Stimulated activated CD8-positive, alpha-beta memory T cell treated with anti-CD3 and anti-CD28 coated beads, Interleukin-4, amount 100 ng/mL, for 4 hours (primary cell): Measurements from ENCODE around the gene ZDHHC19.
"Not testable (repeated sequence)": the region's sequence is repeated elsewhere in the genome, so short reads cannot be mapped to it uniquely, and the experiment has no call there.

Experiments used
- DNase-seq, 2 donors: peaks; one replicate each; pipeline ENCODE4 v3.0.0-alpha.2; 2020; ENCODE audit warnings: low read depth in 2 of 2, low spot score in 1 of 2

The ZDHHC19 gene

DNA sequence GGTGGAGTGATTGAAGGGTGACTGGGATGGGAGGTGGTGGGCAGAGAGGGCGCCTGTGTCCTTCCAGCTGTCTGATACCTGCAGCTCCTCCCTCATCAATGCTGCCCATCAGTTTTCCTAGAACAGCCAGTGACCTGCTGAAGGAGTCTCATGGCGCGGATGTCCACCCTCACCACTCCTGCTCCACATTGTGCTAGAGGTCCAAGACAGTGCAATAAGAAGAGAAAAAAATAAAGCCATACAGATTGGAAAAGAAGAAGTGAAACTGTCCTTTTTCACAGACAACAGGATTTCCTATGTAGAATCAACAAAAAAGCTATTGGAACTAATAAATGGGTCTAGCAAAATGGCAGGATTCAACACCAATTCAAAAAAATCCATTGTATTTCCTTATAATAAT lies 7.4 kb downstream of the ZDHHC19 start:
- DNase-seq, result no peak

DNA sequence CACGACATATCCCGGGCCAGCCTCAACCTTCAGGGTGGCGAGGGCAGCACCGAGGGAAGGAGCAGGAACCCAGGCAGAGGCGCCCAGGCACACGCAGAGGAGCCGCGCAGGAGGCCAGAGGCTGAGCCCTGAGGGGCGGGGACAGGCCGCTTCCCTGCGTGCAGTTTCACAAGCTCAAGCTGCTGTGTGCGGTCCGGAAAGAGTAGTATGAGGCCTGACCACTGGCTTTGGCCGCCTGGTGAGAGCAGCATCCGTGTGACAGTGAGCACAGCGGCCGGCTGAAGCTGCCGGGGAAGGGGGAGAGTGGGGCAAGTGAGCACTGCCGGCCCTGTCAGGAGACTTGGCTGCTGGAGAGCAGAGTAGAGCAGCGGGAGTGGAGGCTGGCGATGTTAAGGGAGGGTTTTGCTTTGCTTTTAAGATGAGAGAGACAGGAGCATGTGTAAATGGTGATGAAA lies 8.7 kb downstream of the ZDHHC19 start:
- no peak for DNase-seq

DNA sequence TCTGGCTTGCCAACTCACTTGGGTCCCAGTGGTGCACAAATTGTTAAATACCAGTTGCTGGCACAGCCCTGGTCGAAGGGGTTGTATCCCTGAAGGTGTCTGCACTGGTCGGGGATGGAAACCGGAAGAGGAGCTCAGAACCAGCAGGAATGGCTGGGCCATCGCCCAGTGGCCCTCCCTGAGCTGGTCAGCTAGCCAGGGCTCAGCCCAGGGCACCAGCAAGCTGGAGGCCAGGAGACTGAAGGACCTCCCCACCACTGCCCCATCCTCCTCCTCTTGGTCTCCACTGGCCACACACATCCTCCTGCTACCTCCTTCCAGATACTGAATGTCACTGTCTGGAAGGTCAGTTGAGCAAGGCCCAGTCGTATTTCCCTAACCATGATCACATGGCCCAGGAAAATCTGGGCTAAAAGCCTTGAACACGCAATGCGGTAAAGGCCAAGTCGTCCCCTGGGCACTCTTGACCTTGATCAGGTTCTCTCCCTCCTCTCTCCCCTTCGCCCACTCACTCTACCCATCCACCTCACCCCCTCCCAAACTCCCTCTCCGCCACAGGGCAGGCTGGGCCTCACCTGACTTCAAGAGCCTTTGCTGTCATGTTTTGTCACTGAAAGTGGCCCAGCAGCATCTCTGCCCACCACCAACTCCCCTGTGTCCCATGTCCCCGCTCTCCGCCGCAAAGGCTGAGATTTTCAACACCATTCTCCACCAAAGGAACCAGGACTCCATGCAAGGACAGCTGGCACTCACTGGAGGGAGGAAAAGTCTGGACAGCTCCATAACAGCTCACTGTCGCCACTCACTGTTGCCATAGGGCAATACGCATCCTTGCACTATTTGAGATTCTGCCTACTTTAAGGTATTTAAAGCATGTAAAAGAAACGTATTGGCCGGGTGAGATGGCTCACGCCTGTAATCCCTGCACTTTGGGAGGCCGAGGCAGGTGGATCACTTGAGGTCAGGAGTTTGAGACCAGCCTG lies 12.1 kb downstream of the ZDHHC19 start:
- no peak for DNase-seq

DNA sequence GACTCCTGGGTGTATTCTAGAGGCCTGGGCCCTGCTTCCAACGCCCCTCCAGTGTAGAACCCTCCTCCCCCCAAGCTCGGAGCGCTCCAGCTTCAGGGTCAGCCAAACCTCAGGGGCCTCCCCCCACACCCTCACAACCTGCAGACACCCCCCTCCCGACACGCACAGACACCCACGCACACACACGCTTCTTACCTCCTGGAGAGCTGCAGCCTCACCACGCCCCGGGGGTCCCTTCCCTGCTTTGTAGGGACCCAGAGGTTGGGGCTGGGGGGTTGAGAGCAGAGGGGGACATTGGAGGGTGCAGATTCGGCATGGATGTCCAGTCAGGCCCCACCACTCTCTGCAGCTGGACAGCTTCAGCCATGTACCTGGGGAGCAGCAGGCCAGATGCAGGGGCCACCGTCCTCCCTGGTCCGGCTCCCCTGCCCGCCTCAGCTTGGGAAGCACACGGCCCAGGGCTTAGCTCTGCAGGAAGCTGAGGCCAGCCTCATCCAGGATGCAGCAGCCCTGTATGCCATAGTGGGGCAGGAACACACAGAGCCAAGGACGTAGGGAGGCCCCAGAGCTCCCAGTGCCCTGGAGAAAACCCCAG lies 13.0 kb downstream of the ZDHHC19 start:
- DNase-seq, result no peak

GRCh38 chr3:196197524-196197923 lies 13.7 kb downstream of the ZDHHC19 start:
- no peak for DNase-seq

DNA sequence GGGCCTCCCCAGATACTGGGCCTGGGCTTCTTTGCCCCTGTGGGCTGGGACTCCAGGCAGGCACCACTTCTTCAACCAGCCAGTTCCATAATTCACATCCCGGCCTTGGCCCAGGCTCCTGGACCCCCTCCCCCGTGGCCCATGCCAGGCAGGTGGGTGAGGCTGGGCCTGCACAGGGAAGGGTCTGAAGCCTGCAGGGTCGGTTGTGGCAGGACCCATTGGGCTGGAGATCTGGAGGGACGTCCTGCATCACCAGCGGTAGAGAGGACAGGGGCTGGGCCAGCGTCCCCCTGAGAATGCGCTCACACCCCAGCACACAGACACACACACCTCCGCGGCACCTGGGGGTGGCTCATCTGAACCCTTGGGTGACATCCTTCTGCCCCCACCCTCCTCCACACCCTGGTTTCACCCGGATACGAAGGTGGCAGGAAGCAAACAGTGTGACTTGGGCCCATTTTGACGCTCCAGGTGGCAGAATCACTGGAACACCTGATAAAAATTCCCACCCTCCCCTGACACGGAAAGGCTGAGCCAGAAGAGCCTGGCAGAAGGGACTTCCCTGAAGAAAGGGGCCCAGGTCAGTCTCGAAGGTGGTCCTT lies 15.4 kb downstream of the ZDHHC19 start:
- no peak for DNase-seq

DNA sequence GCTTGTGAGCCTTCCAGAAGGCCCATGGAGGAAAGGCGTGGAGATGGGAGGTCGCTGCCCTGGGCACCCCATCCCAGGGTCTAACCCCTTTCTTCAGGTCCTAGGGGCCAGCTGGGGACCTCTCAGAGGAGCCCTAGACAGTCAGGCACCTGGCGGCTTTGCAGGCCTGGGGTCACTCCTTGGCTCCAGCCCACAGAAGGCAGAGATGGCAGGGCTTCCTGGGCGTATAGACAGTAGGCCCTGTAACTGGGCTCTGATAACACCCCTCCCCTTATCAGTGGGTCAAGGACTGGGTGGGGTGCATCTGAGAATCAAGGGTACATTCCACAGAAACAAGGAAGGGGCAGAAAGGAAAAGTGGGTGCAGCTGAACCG lies 16.7 kb downstream of the ZDHHC19 start:
- DNase-seq, result no peak

GRCh38 chr3:196193736-196194541 lies 17.3 kb downstream of the ZDHHC19 start:
- no peak for DNase-seq

GRCh38 chr3:196193133-196193735 lies 18.0 kb downstream of the ZDHHC19 start:
- DNase-seq, result no peak

GRCh38 chr3:196192524-196193051 lies 18.6 kb downstream of the ZDHHC19 start:
- no peak for DNase-seq

GRCh38 chr3:196192036-196192523 lies 19.1 kb downstream of the ZDHHC19 start:
- no peak for DNase-seq

GRCh38 chr3:196189566-196190347 lies 21.4 kb downstream of the ZDHHC19 start:
- no peak for DNase-seq

DNA sequence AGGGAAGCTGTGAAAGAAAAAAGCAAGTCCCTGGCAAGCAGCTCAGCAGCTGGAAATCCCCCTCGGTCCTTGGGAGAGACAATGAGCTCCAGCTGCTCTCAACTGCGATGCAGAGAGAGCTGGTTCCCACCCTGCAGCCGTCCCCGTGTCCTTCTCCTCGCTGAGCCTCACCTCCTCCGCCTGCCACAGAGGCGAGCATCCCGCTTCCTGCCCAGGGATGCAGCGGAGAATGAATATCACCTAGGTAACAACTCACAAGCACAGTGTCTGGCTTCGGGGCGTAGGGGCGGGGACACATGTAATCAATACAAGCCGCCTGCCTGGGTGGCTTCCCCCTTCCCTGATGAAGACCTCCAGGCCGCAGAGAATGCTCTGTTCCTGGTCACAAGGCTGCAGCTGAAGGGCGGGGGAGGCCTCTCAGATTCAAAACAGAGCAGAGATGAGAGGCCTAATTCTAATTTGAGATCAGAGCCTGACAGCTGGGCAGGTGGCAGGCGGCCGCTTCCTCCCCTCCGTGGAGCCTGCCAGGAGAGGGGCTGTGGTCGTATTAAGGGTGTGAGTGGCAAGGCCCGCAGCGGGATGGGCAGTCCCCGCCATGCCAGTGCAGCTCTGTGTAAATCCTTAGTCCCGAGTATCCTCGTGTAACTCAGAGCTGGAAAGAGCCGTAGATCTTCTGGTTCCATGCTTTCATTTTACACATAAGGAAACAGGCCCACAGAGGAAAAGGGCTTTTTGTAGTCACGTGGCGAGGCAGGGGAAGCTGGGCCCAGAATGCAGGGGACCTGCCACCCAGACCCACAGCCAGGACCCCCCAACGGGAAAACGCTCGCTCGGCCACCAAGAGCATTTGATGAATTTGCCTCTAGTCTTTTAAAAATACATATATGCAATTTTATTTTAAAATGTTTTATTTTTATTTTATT lies 24.3 kb downstream of the ZDHHC19 start:
- DNase-seq, result no peak

DNA sequence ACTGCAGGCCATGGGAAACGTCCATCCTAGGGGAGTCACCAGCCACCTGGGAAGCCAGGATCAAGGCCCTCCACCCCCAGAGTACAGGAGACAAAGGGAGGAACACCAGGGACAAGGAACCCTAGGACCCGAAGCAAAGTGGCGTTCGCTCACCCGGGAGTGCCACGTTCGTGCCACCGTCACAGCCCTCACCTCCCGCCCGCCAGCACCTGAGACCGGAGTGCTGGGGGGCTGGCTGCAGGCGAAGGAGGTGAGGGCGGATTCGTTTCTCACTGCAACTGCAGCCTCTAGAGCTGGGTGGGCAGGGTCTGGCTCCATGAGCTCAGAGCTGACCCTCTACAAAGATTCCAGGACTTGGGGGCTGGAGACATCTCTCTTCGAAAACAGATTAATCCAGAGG lies 26.3 kb downstream of the ZDHHC19 start:
- no peak for DNase-seq

DNA sequence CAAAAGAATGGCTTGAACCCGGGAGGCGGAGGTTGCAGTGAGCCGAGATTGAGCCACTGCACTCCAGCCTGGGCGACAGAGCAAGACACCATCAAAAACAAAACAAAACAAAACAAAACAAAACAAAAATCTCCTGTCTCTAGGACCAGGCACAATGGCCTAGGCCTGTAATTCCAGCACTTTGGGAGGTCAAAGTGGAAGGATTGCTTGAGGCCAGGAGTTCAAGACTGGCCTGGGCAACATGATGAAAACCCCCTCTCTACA lies 27.1 kb downstream of the ZDHHC19 start:
- DNase-seq, result not testable (repeated sequence)

- DNase-seq, result no peak
Measured at GRCh38 chr3:196181127-196181546, 30.1 kb downstream of the ZDHHC19 start.

GRCh38 chr3:196180346-196180745 lies 30.9 kb downstream of the ZDHHC19 start:
- DNase-seq, result no peak

GRCh38 chr3:196179380-196180308 lies 31.6 kb downstream of the ZDHHC19 start:
- peak; percentile 66 to 80 for DNase-seq
